MCF 10A (cell line): ENCODE results near the gene WDR62. TPM values are rescaled to one million over a fixed set of nuclear protein-coding genes. Genes with fewer than 3 reads are reported as not detected.

ENCODE experiments used
- BruUV-seq: library from RNA; stranded (reverse); fragments of 400-500 nt; replicated peaks from 2 replicates; lab custom pipeline; 2021; lab: Mats Ljungman, UMichigan
- CTCF ChIA-PET: fragments of 300-600 bp; sonication (Branson Sonifier 250); formaldehyde crosslinking; extraction: SDS; loops from one replicate; lab custom pipeline; 2021; ENCODE audit warnings: antibody characterized with exemption, inconsistent platforms; lab: Yijun Ruan, JAX
- POLR2A ChIA-PET: fragments of 300-600, 350-650 bp; sonication (Branson Sonifier 250); formaldehyde crosslinking; extraction: SDS; loops from one replicate; lab custom pipeline; 2020; ENCODE audit warnings: antibody characterized with exemption, inconsistent platforms; lab: Yijun Ruan, JAX
- DNase-seq: peaks from one replicate; pipeline ENCODE4 v3.0.0-alpha.2; 2018; ENCODE audit not compliant: unreplicated experiment
- H3K27ac Mint-ChIP-seq: one replicate; pipeline ENCODE4 v1.8.0; 2022; ENCODE audit warnings: mild to moderate bottlenecking, low read depth, mixed read lengths; ENCODE audit not compliant: unreplicated experiment
- H3K27me3 Mint-ChIP-seq: one replicate; pipeline ENCODE4 v1.8.0; 2022; ENCODE audit warnings: mixed read lengths; ENCODE audit not compliant: insufficient read depth, unreplicated experiment
- H3K36me3 Mint-ChIP-seq: one replicate; pipeline ENCODE4 v1.8.0; 2022; ENCODE audit warnings: mild to moderate bottlenecking, moderate library complexity, mixed read lengths; ENCODE audit not compliant: insufficient read depth, unreplicated experiment
- H3K4me1 Mint-ChIP-seq: one replicate; pipeline ENCODE4 v1.8.0; 2022; ENCODE audit warnings: mixed read lengths; ENCODE audit not compliant: insufficient read depth, unreplicated experiment
- H3K4me3 Mint-ChIP-seq: one replicate; pipeline ENCODE4 v1.8.0; 2022; ENCODE audit warnings: mild to moderate bottlenecking, moderate library complexity, mixed read lengths; ENCODE audit not compliant: unreplicated experiment
- H3K9me3 Mint-ChIP-seq: one replicate; pipeline ENCODE4 v1.8.0; 2022; ENCODE audit warnings: mixed read lengths; ENCODE audit not compliant: unreplicated experiment
- intact Hi-C: fragments of 100-400 bp; cut with micrococcal nuclease; formaldehyde crosslinking; loops from 2 replicates; pipeline ENCODE4 v1.14.1; 2022
- total RNA-seq: library from RNA; stranded (reverse); gene quantifications from 2 replicates; pipeline ENCODE4 v1.2.3, GENCODE V29; 2022
- TF ChIP-seq, protein P1 (sequence below): fragments of 200-600 bp; IDR thresholded peaks from one replicate; pipeline ENCODE4 v1.8.0; 2022; ENCODE audit warnings: antibody characterized with exemption, mild to moderate bottlenecking; ENCODE audit not compliant: unreplicated experiment

WDR62 gene
- total RNA-seq, 1 experiment from 2014 or later: 6.2 TPM

DNA sequence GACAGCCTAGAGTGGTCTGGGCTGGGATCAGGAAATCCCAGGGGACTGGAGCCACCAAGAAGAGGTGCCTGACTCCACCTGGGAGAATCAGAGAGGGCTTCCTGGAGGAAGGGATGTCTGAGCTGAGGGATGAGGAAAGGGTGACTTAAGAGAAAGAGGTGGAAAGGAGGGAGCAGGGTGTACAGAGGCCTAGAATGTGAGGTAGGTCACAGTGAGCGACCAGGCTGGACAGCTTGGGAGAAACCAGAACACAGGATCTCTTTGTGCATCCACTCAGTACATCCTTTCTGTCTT lies 61.6 kb downstream of the WDR62 start:
- Mint-ChIP-seq H3K27me3 (no peaks in the 10 kb centered on the region), H3K27ac (peak overlapping the region; percentile 53), H3K9me3 (no peaks in the 10 kb centered on the region), H3K4me3 (peak overlapping the region; percentile 91), H3K36me3 (peaks cover 76% of the 10 kb centered on the region), H3K4me1 (peaks cover 17% of the 10 kb centered on the region)
- DNase-seq: no peak
- intact Hi-C loops: loop anchor here (10.0 kb wide), 1 partner anchor 231 kb away; no protein-coding TSS in a partner anchor
- TF ChIP-seq, protein P1, sequence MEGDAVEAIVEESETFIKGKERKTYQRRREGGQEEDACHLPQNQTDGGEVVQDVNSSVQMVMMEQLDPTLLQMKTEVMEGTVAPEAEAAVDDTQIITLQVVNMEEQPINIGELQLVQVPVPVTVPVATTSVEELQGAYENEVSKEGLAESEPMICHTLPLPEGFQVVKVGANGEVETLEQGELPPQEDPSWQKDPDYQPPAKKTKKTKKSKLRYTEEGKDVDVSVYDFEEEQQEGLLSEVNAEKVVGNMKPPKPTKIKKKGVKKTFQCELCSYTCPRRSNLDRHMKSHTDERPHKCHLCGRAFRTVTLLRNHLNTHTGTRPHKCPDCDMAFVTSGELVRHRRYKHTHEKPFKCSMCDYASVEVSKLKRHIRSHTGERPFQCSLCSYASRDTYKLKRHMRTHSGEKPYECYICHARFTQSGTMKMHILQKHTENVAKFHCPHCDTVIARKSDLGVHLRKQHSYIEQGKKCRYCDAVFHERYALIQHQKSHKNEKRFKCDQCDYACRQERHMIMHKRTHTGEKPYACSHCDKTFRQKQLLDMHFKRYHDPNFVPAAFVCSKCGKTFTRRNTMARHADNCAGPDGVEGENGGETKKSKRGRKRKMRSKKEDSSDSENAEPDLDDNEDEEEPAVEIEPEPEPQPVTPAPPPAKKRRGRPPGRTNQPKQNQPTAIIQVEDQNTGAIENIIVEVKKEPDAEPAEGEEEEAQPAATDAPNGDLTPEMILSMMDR: no peak
- POLR2A ChIA-PET: interaction anchor here (0.5 to 3.7 kb wide), 11 partner anchors 8 to 1018 kb away, joined by 3 to 32 read pairs (median 14); partner anchors contain the start of genes CAPNS1, THAP8, ZNF146 and ZNF565
- no TSS peak for BruUV-seq
- CTCF ChIA-PET: interaction anchor here (0.6 to 4.3 kb wide), 5 partner anchors 12 to 57 kb away, joined by 3 to 27 read pairs (median 5); no protein-coding TSS in a partner anchor

DNA sequence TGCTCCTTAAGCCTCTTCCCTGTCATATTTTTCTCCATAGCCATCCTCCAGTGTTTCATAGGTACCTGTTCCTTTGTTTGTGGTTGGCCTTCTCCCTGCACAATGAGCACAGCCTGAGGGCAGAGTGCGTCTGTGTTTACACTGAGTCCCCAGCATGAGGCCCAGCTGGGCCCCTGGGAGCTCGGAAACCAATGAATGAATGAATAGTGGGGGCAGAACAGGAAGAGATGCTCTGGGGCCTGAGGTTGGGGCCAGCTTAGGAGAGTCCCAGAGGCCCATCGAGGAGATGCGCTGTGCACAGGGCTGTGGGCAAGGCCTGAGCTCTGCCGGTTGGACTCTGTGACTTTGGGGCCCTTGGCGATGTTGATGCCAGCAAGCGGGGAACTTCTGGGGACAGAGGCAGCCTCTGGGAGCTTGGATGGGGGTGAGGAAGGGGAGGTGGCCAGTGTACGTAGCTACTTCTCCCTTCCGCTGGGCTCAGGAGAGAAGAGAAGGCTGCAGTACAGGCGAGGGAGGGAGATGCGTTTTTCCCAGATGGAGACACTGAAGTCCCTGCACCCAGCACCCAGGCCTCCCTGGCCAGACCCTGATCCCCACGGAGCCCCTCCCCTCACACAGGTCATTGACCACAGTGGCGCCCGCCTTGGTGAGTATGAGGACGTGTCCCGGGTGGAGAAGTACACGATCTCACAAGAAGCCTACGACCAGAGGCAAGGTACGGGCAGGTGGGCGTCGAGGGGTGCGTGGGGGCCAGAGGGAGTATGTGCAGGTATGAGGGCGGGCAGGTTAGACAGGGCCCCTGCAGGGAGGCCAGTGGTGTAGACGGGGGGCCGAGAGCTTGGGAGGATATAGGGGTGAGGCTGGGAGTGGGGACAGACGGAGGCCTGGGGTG lies 65.6 kb downstream of the WDR62 start:
- intact Hi-C loops: loop anchor here (10.0 kb wide), 1 partner anchor 1654 kb away; the partner anchor contains the start of gene ZNF573
- H3K9me3 Mint-ChIP-seq: no peaks in the 10 kb centered on the region
- no peak overlapping the region for H3K27ac Mint-ChIP-seq
- no peak for DNase-seq
- POLR2A ChIA-PET: no interaction called here
- H3K27me3 Mint-ChIP-seq: no peaks in the 10 kb centered on the region
- TF ChIP-seq, protein P1: no peak
- BruUV-seq: no TSS peak
- H3K4me3 Mint-ChIP-seq: no peak overlapping the region
- CTCF ChIA-PET: interaction anchor here (1.5 kb wide), 1 partner anchor 49 kb away, joined by 4 read pairs; no protein-coding TSS in a partner anchor
- peaks cover 10% of the 10 kb centered on the region for H3K4me1 Mint-ChIP-seq
- H3K36me3 Mint-ChIP-seq: peaks cover 68% of the 10 kb centered on the region

DNA sequence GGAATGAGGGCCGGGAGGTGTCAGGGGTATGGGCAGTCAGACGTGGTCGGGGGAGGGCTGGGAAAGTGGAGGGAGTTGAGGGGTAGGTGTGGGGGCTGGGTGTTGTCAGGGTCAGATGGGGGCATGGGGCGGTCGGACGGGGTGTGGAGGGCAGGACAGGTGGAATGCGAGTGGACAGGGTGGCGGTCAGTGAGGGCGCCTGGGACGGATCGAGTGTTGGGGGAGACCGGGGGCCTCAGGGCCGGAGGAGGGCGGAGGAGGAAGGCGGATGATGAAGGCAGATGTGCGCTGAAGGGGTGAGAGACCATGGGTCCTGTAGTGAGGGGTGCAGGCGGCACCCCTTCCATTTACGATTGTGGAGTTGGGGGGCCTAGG lies 66.3 kb downstream of the WDR62 start:
- TF ChIP-seq, protein P1: no peak
- Mint-ChIP-seq H3K9me3 (no peaks in the 10 kb centered on the region), H3K36me3 (peaks cover 73% of the 10 kb centered on the region), H3K27me3 (no peaks in the 10 kb centered on the region), H3K4me3 (no peak overlapping the region), H3K4me1 (peaks cover 10% of the 10 kb centered on the region), H3K27ac (no peak overlapping the region)
- intact Hi-C loops: loop anchor here (10.0 kb wide), 1 partner anchor 1654 kb away; the partner anchor contains the start of gene ZNF573
- DNase-seq: no peak
- no TSS peak for BruUV-seq
- ChIA-PET POLR2A (no interaction called here), CTCF (no interaction called here)

DNA sequence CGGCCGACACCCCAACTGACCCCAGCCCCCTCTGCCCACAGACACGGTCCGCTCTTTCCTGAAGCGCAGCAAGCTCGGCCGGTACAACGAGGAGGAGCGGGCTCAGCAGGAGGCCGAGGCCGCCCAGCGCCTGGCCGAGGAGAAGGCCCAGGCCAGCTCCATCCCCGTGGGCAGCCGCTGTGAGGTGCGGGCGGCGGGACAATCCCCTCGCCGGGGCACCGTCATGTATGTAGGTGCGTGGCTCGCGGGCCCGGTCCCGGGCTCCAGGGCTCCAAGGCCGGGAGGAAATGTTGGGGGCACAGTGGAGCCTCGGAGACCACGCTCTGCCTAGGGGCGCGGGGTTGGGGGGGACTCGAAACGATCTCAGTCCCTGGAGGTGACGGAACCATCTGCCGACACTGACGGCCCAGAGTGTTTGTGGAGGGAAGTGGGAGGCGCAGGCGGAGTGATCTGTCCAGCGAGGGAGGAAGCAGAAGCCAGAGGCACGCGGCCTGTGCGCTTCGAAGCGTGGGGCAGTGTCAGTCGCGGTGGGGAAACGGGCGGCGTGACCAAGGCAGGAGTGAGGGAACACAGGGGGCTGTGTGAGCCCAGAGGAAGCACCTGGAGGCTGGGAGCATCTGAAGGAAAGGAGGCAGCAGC lies 66.9 kb downstream of the WDR62 start:
- Mint-ChIP-seq H3K4me3 (no peak overlapping the region), H3K27ac (no peak overlapping the region), H3K27me3 (no peaks in the 10 kb centered on the region), H3K36me3 (peaks cover 69% of the 10 kb centered on the region), H3K4me1 (peaks cover 5% of the 10 kb centered on the region), H3K9me3 (no peaks in the 10 kb centered on the region)
- ChIA-PET POLR2A (no interaction called here), CTCF (no interaction called here)
- DNase-seq: no peak
- BruUV-seq: no TSS peak
- intact Hi-C loops: loop anchor here (10.0 kb wide), 1 partner anchor 1653 kb away; the partner anchor contains the start of gene ZNF573
- TF ChIP-seq, protein P1: no peak
